HG03159 (cell line): ENCODE results near the gene FOSL1.
"Not testable (repeated sequence)": the region's sequence is repeated elsewhere in the genome, so short reads cannot be mapped to it uniquely, and the experiment has no call there.

ENCODE experiments used
- ATAC-seq: cut with Tn5 transposase; IDR thresholded peaks from one replicate; pipeline ENCODE4 v1.9.1; 2021; ENCODE audit warnings: mild to moderate bottlenecking, moderate library complexity; ENCODE audit not compliant: unreplicated experiment

Gene FOSL1

GRCh38 chr11:65897020-65897471 lies 3.1 kb downstream of the FOSL1 start:
- no peak for ATAC-seq

- no peak for ATAC-seq
These were observed 3.9 kb downstream of the FOSL1 start for GRCh38 chr11:65896034-65896999.

- no peak for ATAC-seq
These were observed 4.7 kb downstream of the FOSL1 start for GRCh38 chr11:65895482-65895981.

- ATAC-seq: no peak
These were observed 6.1 kb downstream of the FOSL1 start for GRCh38 chr11:65894034-65894591.

GRCh38 chr11:65892661-65893317 lies 7.4 kb downstream of the FOSL1 start:
- ATAC-seq: no peak

GRCh38 chr11:65892137-65892540 lies 8.0 kb downstream of the FOSL1 start:
- not testable (repeated sequence) for ATAC-seq

- ATAC-seq: no peak
These were observed 8.7 kb downstream of the FOSL1 start for GRCh38 chr11:65891219-65892136.

- peak; percentile 47 for ATAC-seq
These were observed 9.6 kb downstream of the FOSL1 start, which contains the start of gene CCDC85B for GRCh38 chr11:65890324-65891218. CCDC85B (plus strand) TSS chr11:65890673; CDS start chr11:65890784, 111 bp downstream.

- ATAC-seq: peak; percentile 43
These were observed 11.9 kb downstream of the FOSL1 start, which contains the start of gene FIBP for GRCh38 chr11:65888163-65888814. FIBP (minus strand) TSS chr11:65888471; CDS start chr11:65888418, 53 bp downstream.

GRCh38 chr11:65887723-65888162 lies 12.4 kb downstream of the FOSL1 start:
- ATAC-seq: no peak

GRCh38 chr11:65886826-65887722 lies 13.1 kb downstream of the FOSL1 start:
- no peak for ATAC-seq

GRCh38 chr11:65885808-65886536 lies 14.2 kb downstream of the FOSL1 start:
- no peak for ATAC-seq

GRCh38 chr11:65885231-65885630 lies 15.0 kb downstream of the FOSL1 start:
- ATAC-seq: no peak

- no peak for ATAC-seq
These were observed 15.5 kb downstream of the FOSL1 start for GRCh38 chr11:65884716-65885092.

GRCh38 chr11:65883786-65884715 lies 16.1 kb downstream of the FOSL1 start:
- ATAC-seq: no peak
